ENCODE data around the gene DEDD2. TPM values are rescaled to one million over a fixed set of nuclear protein-coding genes. Genes with fewer than 3 reads are reported as not detected.

DEDD2 gene
- total and polyA plus RNA-seq, 10 of the 15 experiments (the other 5 are each of a cell fraction or from before 2014, with no cell fraction given), result 2.5 to 24.7 (median 17.6) TPM

DNA sequence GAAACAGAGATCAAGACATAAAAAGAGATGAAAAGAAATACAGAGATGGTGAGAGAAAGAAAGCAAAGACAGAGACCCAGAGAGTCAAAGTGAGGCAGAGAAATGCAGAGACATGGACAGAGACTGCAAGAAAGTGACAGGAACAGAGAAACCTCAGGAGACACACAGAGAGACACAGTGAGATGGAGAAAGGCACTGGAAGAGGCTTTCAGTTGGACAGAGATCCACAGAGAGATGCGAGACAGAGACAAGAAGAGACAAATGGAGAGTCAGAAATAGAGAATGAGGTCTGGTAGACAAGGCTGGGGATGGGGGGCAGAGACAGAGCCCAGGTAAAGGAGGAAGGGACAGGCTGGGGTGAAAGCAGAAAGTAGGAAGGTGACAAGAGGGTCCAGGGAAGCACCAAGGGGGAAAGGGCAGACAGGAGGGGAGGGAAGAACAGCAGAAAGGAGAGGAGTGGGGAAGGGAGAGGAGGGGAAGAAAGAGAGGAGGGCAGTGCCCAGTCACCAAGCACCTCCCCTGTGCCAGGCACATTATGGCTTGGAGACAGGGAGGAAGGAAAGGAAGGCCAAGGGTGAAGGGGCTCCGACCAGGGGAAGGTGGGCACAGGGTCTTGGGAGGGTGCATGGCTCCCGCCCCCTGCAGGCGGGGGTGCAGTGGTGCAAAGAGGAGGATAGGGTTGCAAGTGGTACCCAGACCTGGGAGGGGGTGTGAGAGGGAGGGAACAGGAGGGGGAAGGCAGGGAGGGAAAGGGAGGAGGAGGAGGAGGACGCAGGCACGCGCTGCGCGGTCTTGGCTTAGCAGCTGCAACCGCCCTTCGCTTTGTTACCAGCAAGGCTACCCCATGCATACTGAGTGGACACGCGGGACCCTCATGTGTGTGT lies 38.4 kb downstream of the DEDD2 start:
- Histone ChIP-seq H3K4me2 (ENCODE audit: control insufficient read depth, insufficient read depth) (no peak overlapping the region), H3K4me3 (no peak overlapping the region), H3K9me3 (replicated peaks; ENCODE audit: control insufficient read depth, insufficient read depth, low read length) (no peaks in the 10 kb centered on the region), H2AFZ (ENCODE audit: control insufficient read depth, low read depth, low read length) (no peak overlapping the region), H3K27ac (ENCODE audit: control insufficient read depth, insufficient read depth) (no peak overlapping the region), H3K9ac (ENCODE audit: control insufficient read depth, insufficient read depth, low read length) (no peak overlapping the region), H3K4me1 (ENCODE audit: control insufficient read depth, insufficient read depth, low read length) (no peaks in the 10 kb centered on the region), H4K20me1 (ENCODE audit: control insufficient read depth, insufficient read depth) (no peaks in the 10 kb centered on the region; the same call in 1 of the 2 replicates), H3K36me3 (ENCODE audit: control insufficient read depth in 2 of 2, insufficient read depth in 2 of 2, low read length in 1 of 2) (no peaks in the 10 kb centered on the region), H3K79me2 (ENCODE audit: control insufficient read depth, insufficient read depth, low read length) (no peaks in the 10 kb centered on the region), H3K27me3 (replicated peaks in 1 of 2; ENCODE audit: control insufficient read depth in 2 of 2, insufficient read depth in 2 of 2, low read length in 1 of 2) (peaks cover 9 to 32% of the 10 kb centered on the region in 2 experiments)
- in situ Hi-C loops (cut with MboI) (no loop called here), intact Hi-C loops (cut with micrococcal nuclease; ENCODE audit: unreplicated experiment) (no loop called here)
- peak; percentile 55 for ATAC-seq
- RAD21 ChIA-PET (ENCODE audit: unreplicated experiment), result no interaction called here
- SMC1A ChIA-PET (ENCODE audit: uncharacterized antibody, unreplicated experiment), result no interaction called here
- CTCF ChIA-PET, result no interaction called here
- no TSS peak for BruUV-seq (replicated peaks)
- no peak for FAIRE-seq
- POLR2A ChIA-PET, result no interaction called here
- TF ChIP-seq BMI1 (IDR thresholded peaks at IDR 0.05; ENCODE audit: borderline replicate concordance), result no peak
- TF ChIP-seq, protein P1, sequence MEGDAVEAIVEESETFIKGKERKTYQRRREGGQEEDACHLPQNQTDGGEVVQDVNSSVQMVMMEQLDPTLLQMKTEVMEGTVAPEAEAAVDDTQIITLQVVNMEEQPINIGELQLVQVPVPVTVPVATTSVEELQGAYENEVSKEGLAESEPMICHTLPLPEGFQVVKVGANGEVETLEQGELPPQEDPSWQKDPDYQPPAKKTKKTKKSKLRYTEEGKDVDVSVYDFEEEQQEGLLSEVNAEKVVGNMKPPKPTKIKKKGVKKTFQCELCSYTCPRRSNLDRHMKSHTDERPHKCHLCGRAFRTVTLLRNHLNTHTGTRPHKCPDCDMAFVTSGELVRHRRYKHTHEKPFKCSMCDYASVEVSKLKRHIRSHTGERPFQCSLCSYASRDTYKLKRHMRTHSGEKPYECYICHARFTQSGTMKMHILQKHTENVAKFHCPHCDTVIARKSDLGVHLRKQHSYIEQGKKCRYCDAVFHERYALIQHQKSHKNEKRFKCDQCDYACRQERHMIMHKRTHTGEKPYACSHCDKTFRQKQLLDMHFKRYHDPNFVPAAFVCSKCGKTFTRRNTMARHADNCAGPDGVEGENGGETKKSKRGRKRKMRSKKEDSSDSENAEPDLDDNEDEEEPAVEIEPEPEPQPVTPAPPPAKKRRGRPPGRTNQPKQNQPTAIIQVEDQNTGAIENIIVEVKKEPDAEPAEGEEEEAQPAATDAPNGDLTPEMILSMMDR (IDR thresholded peaks at IDR 0.05 in 2 of 3, conservative IDR thresholded peaks at IDR 0.05 in 1 of 3; ENCODE audit: control insufficient read depth in 2 of 3, extremely low read depth in 1 of 3, insufficient read depth in 1 of 3, low read depth in 3 of 3, low read length in 3 of 3), result peak; percentile 33 to 59 (median 39); a peak in 5 of 6 replicates
- WGBS (ENCODE audit: insufficient coverage, insufficient replicate concordance, low lambda C conversion rate, missing lambda C conversion rate), result 3% methylated on average over 13 of the region's 13 CpGs
- no peak for DNase-seq (ENCODE audit: low read depth, low spot score)

DNA sequence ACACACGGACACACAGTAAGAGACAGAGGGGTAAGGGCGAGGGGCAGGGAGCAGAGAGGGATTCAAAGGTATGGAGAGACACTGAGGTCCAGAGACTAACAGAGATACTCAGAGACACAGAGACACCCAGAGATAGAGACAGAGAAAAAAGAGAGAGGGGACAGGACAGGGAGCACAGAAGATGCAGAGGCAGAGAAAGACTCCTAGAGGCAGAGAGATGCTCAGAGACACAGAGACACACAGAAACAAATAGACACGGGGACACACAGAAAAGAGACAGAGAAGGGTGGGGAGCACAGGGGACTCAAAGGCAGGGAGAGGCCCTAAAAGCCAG lies 39.8 kb downstream of the DEDD2 start:
- in situ Hi-C loops (cut with MboI) (no loop called here), intact Hi-C loops (cut with micrococcal nuclease; ENCODE audit: unreplicated experiment) (no loop called here)
- RAD21 ChIA-PET (ENCODE audit: unreplicated experiment), result interaction anchor here (1.2 kb wide), 1 partner anchor 25 kb away, joined by 3 read pairs; no protein-coding TSS in a partner anchor
- POLR2A ChIA-PET, result no interaction called here
- Histone ChIP-seq H3K9me3 (replicated peaks; ENCODE audit: control insufficient read depth, insufficient read depth, low read length) (no peaks in the 10 kb centered on the region), H3K36me3 (ENCODE audit: control insufficient read depth in 2 of 2, insufficient read depth in 2 of 2, low read length in 1 of 2) (no peaks in the 10 kb centered on the region), H2AFZ (ENCODE audit: control insufficient read depth, low read depth, low read length) (no peak overlapping the region), H4K20me1 (ENCODE audit: control insufficient read depth, insufficient read depth) (no peaks in the 10 kb centered on the region; the same call in 1 of the 2 replicates), H3K4me1 (ENCODE audit: control insufficient read depth, insufficient read depth, low read length) (no peaks in the 10 kb centered on the region), H3K79me2 (ENCODE audit: control insufficient read depth, insufficient read depth, low read length) (no peaks in the 10 kb centered on the region), H3K27me3 (replicated peaks in 1 of 2; ENCODE audit: control insufficient read depth in 2 of 2, insufficient read depth in 2 of 2, low read length in 1 of 2) (peaks cover 9 to 32% of the 10 kb centered on the region in 2 experiments), H3K4me2 (ENCODE audit: control insufficient read depth, insufficient read depth) (no peak overlapping the region), H3K4me3 (no peak overlapping the region), H3K27ac (ENCODE audit: control insufficient read depth, insufficient read depth) (no peak overlapping the region), H3K9ac (ENCODE audit: control insufficient read depth, insufficient read depth, low read length) (no peak overlapping the region)
- no peak for DNase-seq (ENCODE audit: low read depth, low spot score)
- no TSS peak for BruUV-seq (replicated peaks)
- SMC1A ChIA-PET (ENCODE audit: uncharacterized antibody, unreplicated experiment), result no interaction called here
- no peak for FAIRE-seq
- ATAC-seq, result no peak
- CTCF ChIA-PET, result no interaction called here
- 31% methylated on average over 3 of the region's 3 CpGs for WGBS (ENCODE audit: insufficient coverage, insufficient replicate concordance, low lambda C conversion rate, missing lambda C conversion rate)
- TF ChIP-seq FOS (IDR thresholded peaks at IDR 0.05; ENCODE audit: borderline replicate concordance, extremely low read depth, insufficient read length) (no peak), ETV6 (conservative IDR thresholded peaks at IDR 0.05 in 1 of 2, IDR thresholded peaks at IDR 0.05 in 1 of 2; ENCODE audit: borderline replicate concordance in 1 of 2, low read depth in 1 of 2) (no peak), YY1 (IDR thresholded peaks at IDR 0.05; ENCODE audit: low read depth, low read length) (no peak), ASH2L (IDR thresholded peaks at IDR 0.05; ENCODE audit: borderline replicate concordance, low read depth) (no peak)
- TF ChIP-seq, protein P2, sequence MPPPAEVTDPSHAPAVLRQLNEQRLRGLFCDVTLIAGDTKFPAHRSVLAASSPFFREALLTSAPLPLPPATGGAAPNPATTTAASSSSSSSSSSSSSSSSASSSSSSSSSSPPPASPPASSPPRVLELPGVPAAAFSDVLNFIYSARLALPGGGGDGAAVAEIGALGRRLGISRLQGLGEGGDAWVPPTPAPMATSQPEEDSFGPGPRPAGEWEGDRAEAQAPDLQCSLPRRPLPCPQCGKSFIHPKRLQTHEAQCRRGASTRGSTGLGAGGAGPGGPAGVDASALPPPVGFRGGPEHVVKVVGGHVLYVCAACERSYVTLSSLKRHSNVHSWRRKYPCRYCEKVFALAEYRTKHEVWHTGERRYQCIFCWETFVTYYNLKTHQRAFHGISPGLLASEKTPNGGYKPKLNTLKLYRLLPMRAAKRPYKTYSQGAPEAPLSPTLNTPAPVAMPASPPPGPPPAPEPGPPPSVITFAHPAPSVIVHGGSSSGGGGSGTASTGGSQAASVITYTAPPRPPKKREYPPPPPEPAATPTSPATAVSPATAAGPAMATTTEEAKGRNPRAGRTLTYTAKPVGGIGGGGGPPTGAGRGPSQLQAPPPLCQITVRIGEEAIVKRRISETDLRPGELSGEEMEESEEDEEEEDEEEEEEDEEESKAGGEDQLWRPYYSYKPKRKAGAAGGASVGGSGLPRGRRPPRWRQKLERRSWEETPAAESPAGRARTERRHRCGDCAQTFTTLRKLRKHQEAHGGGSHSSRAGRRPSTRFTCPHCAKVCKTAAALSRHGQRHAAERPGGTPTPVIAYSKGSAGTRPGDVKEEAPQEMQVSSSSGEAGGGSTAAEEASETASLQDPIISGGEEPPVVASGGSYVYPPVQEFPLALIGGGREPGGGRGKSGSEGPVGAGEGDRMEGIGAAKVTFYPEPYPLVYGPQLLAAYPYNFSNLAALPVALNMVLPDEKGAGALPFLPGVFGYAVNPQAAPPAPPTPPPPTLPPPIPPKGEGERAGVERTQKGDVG (CRISPR knock-in tag; IDR thresholded peaks at IDR 0.05), result no peak
- TF ChIP-seq, protein P3, sequence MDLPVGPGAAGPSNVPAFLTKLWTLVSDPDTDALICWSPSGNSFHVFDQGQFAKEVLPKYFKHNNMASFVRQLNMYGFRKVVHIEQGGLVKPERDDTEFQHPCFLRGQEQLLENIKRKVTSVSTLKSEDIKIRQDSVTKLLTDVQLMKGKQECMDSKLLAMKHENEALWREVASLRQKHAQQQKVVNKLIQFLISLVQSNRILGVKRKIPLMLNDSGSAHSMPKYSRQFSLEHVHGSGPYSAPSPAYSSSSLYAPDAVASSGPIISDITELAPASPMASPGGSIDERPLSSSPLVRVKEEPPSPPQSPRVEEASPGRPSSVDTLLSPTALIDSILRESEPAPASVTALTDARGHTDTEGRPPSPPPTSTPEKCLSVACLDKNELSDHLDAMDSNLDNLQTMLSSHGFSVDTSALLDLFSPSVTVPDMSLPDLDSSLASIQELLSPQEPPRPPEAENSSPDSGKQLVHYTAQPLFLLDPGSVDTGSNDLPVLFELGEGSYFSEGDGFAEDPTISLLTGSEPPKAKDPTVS (IDR thresholded peaks at IDR 0.05; ENCODE audit: low read depth, low read length), result no peak

Data from GM12878 (cell line).